MM.1S (cell line): ENCODE measurements around the gene SRRT.

Experiments used
- DNase-seq: peaks from one replicate; pipeline ENCODE4 v3.0.0-alpha.2; 2015
- H2AFZ ChIP-seq: fragments of 300-600 bp; sonication (generic); 2 replicates; pipeline ENCODE4 v1.6.0; 2016; ENCODE audit warnings: antibody characterized with exemption, low read length
- H3F3A ChIP-seq: fragments of 300-600 bp; sonication (generic); 2 replicates; pipeline ENCODE4 v1.6.1; 2016; ENCODE audit warnings: mild to moderate bottlenecking, antibody characterized with exemption, low read length, moderate library complexity, mixed read lengths; ENCODE audit not compliant: insufficient read depth
- H3K27ac ChIP-seq: fragments of 300-600 bp; sonication (generic); 2 replicates; pipeline ENCODE4 v1.5.1; 2016; ENCODE audit warnings: mild to moderate bottlenecking, low read length
- H3K27me3 ChIP-seq: fragments of 300-600 bp; sonication (generic); replicated peaks from 2 replicates; pipeline ENCODE4 v1.6.0; 2016; ENCODE audit warnings: low read length; ENCODE audit not compliant: insufficient read depth
- H3K36me3 ChIP-seq: fragments of 300-600 bp; sonication (generic); replicated peaks from 2 replicates; pipeline ENCODE4 v1.6.1; 2016; ENCODE audit warnings: mild to moderate bottlenecking, low read length, mixed read lengths; ENCODE audit not compliant: insufficient read depth
- H3K4me1 ChIP-seq: fragments of 300-600 bp; sonication (generic); 2 replicates; pipeline ENCODE4 v1.6.1; 2016; ENCODE audit warnings: low read length, mixed read lengths
- H3K4me2 ChIP-seq: fragments of 300-600 bp; sonication (generic); 2 replicates; pipeline ENCODE4 v1.6.0; 2016; ENCODE audit warnings: low read depth, low read length
- H3K4me3 ChIP-seq: fragments of 300-600 bp; sonication (generic); 2 replicates; pipeline ENCODE4 v1.5.1; 2016; ENCODE audit warnings: low read length, mixed read lengths
- H3K79me2 ChIP-seq: fragments of 300-600 bp; sonication (generic); 2 replicates; pipeline ENCODE4 v1.6.1; 2016; ENCODE audit warnings: mixed run types, low read length, mixed read lengths
- H3K9ac ChIP-seq: fragments of 300-600 bp; sonication (generic); 2 replicates; pipeline ENCODE4 v1.6.1; 2016; ENCODE audit warnings: low read length, mixed read lengths
- H3K9me2 ChIP-seq: fragments of 300-600 bp; sonication (generic); replicated peaks from 2 replicates; pipeline ENCODE4 v1.6.1; 2016; ENCODE audit warnings: mild to moderate bottlenecking, low read length, mixed read lengths; ENCODE audit not compliant: insufficient read depth
- H3K9me3 ChIP-seq: fragments of 300-600 bp; sonication (generic); replicated peaks from 2 replicates; pipeline ENCODE4 v1.6.1; 2016; ENCODE audit warnings: mild to moderate bottlenecking, low read length, mixed read lengths; ENCODE audit not compliant: insufficient read depth
- H4K20me1 ChIP-seq: fragments of 300-600 bp; sonication (generic); 2 replicates; pipeline ENCODE4 v1.6.1; 2016; ENCODE audit warnings: mild to moderate bottlenecking, low read length, moderate library complexity, mixed read lengths; ENCODE audit not compliant: insufficient read depth
- CTCF ChIP-seq: fragments of 300-600 bp; sonication (generic); IDR thresholded peaks from 2 replicates; pipeline ENCODE4 v1.5.1; 2016; ENCODE audit warnings: antibody characterized with exemption, low read length, mixed read lengths
- EZH2 ChIP-seq: fragments of 300-600 bp; sonication (generic); optimal IDR thresholded peaks from 2 replicates; pipeline ENCODE3; 2017; ENCODE audit warnings: low read depth, mild to moderate bottlenecking, antibody characterized with exemption, low read length, mixed read lengths
- EZH2phosphoT487 ChIP-seq: fragments of 300-600 bp; sonication (generic); IDR thresholded peaks from 2 replicates; pipeline ENCODE4 v1.6.1; 2018; ENCODE audit warnings: antibody characterized with exemption, low read length

Gene SRRT

GRCh38 chr7:100897772-100898454 lies 23.0 kb downstream of the SRRT start:
- Histone ChIP-seq H3K27me3 (peaks cover 54% of the 10 kb centered on the region), H3K36me3 (no peaks in the 10 kb centered on the region), H3K9me2 (no peaks in the 10 kb centered on the region), H3K27ac (no peak overlapping the region), H3K9ac (no peak overlapping the region), H3K4me2 (no peak overlapping the region), H3K9me3 (no peaks in the 10 kb centered on the region), H3F3A (peaks cover 4% of the 10 kb centered on the region; the same call in 1 of the 2 replicates), H3K4me3 (no peak overlapping the region), H3K4me1 (peaks cover 5% of the 10 kb centered on the region), H4K20me1 (no peaks in the 10 kb centered on the region), H2AFZ (no peak overlapping the region), H3K79me2 (no peaks in the 10 kb centered on the region)
- no peak for TF ChIP-seq EZH2
- no peak for TF ChIP-seq CTCF
- TF ChIP-seq EZH2phosphoT487: no peak
- no peak for DNase-seq

GRCh38 chr7:100899432-100899831 lies 24.5 kb downstream of the SRRT start:
- Histone ChIP-seq H3F3A (peaks cover 4% of the 10 kb centered on the region; the same call in 1 of the 2 replicates), H3K4me2 (no peak overlapping the region), H3K9me3 (no peaks in the 10 kb centered on the region), H3K27ac (no peak overlapping the region), H3K27me3 (peaks cover 39% of the 10 kb centered on the region), H4K20me1 (no peaks in the 10 kb centered on the region), H3K36me3 (no peaks in the 10 kb centered on the region), H3K9ac (no peak overlapping the region), H3K79me2 (no peaks in the 10 kb centered on the region), H3K9me2 (no peaks in the 10 kb centered on the region), H3K4me1 (peaks cover 5% of the 10 kb centered on the region), H3K4me3 (no peak overlapping the region), H2AFZ (no peak overlapping the region)
- TF ChIP-seq CTCF (no peak), EZH2 (no peak), EZH2phosphoT487 (no peak)
- DNase-seq: no peak

GRCh38 chr7:100900978-100901377 lies 26.1 kb downstream of the SRRT start:
- H2AFZ ChIP-seq: no peak overlapping the region
- H3K9me3 ChIP-seq: no peaks in the 10 kb centered on the region
- no peaks in the 10 kb centered on the region for H3K36me3 ChIP-seq
- H3K9me2 ChIP-seq: no peaks in the 10 kb centered on the region
- no peak for DNase-seq
- H3K27me3 ChIP-seq: peaks cover 25% of the 10 kb centered on the region
- H3K4me3 ChIP-seq: no peak overlapping the region
- H3F3A ChIP-seq: peaks cover 4% of the 10 kb centered on the region; the same call in 1 of the 2 replicates
- H3K9ac ChIP-seq: no peak overlapping the region
- H3K4me1 ChIP-seq: peaks cover 5% of the 10 kb centered on the region
- no peak for TF ChIP-seq CTCF
- no peak for TF ChIP-seq EZH2phosphoT487
- TF ChIP-seq EZH2: no peak
- no peak overlapping the region for H3K4me2 ChIP-seq
- no peaks in the 10 kb centered on the region for H4K20me1 ChIP-seq
- no peaks in the 10 kb centered on the region for H3K79me2 ChIP-seq
- H3K27ac ChIP-seq: no peak overlapping the region
